Breast epithelium (tissue), 3 donors: Measurements from ENCODE around the gene SEPSECS.

Source experiments
- CTCF ChIP-seq, 3 donors: fragments of 450-650 bp; IDR thresholded peaks; one replicate each; pipeline ENCODE4 v1.5.1; 2016 to 2017; ENCODE audit warnings: antibody characterized with exemption in 3 of 3, mild to moderate bottlenecking in 3 of 3, moderate library complexity in 3 of 3
- POLR2A ChIP-seq: fragments of 450-650 bp; IDR thresholded peaks from one replicate; pipeline ENCODE4 v1.6.1; 2016; ENCODE audit warnings: antibody characterized with exemption, mild to moderate bottlenecking, moderate library complexity
- POLR2AphosphoS5 ChIP-seq, 3 donors: sonication (generic); formaldehyde crosslinking; IDR thresholded peaks; one replicate each; pipeline ENCODE4 v1.6.1; 2017; ENCODE audit warnings: antibody characterized with exemption in 3 of 3

- TF ChIP-seq CTCF (IDR thresholded peaks at IDR 0.05) = no peak
- TF ChIP-seq POLR2A = no peak
- no peak for TF ChIP-seq POLR2AphosphoS5 (IDR thresholded peaks at IDR 0.05)
Measured at GRCh38 chr4:25075129-25075528, 85.1 kb downstream of the SEPSECS start.
